Kidney epithelial cell (primary cell): Measurements from ENCODE around the gene CXCL14. TPM values are rescaled to one million over a fixed set of nuclear protein-coding genes. Genes with fewer than 3 reads are reported as not detected.

Experiments
- DNase-seq: peaks from one replicate; pipeline ENCODE4 v3.0.0-alpha.2; 2010; ENCODE audit warnings: low read depth
- H3K27me3 ChIP-seq: 2 replicates; pipeline ENCODE4 v1.6.0; 2011; ENCODE audit warnings: low read length; ENCODE audit not compliant: control insufficient read depth, insufficient read depth
- H3K36me3 ChIP-seq: 2 replicates; pipeline ENCODE4 v1.5.1; 2011; ENCODE audit warnings: low read length; ENCODE audit not compliant: control insufficient read depth, insufficient read depth
- H3K4me3 ChIP-seq: 2 replicates; pipeline ENCODE4 v1.5.1; 2011; ENCODE audit warnings: low read depth, mild to moderate bottlenecking, control low read depth, low read length
- CTCF ChIP-seq: IDR thresholded peaks from 2 replicates; pipeline ENCODE4 v1.5.1; 2011; ENCODE audit warnings: mild to moderate bottlenecking, moderate library complexity, low read length, control low read depth, inconsistent platforms; ENCODE audit not compliant: insufficient read depth, poor library complexity, severe bottlenecking
- total RNA-seq: library from RNA; depleted of rRNA; stranded (reverse); fragments of >200 nt; gene quantifications from 2 replicates; pipeline ENCODE4 v1.2.3, GENCODE V29; 2015

The CXCL14 gene
- total RNA-seq, 1 donor from 2014 or later: not detected

- DNase-seq: no peak
- TF ChIP-seq CTCF: no peak
- Histone ChIP-seq H3K4me3 (no peak overlapping the region), H3K27me3 (no peaks in the 10 kb centered on the region), H3K36me3 (no peaks in the 10 kb centered on the region)
Measured at GRCh38 chr5:135594416-135594960, 15.7 kb upstream of the CXCL14 start.

- no peak for TF ChIP-seq CTCF
- no peaks in the 10 kb centered on the region for H3K36me3 ChIP-seq
- H3K4me3 ChIP-seq: no peak overlapping the region
- H3K27me3 ChIP-seq: no peaks in the 10 kb centered on the region
- no peak for DNase-seq
Measured at GRCh38 chr5:135593886-135594285, 15.1 kb upstream of the CXCL14 start.

- TF ChIP-seq CTCF: no peak
- no peak overlapping the region for H3K4me3 ChIP-seq
- no peak for DNase-seq
- no peaks in the 10 kb centered on the region for H3K36me3 ChIP-seq
- H3K27me3 ChIP-seq: no peaks in the 10 kb centered on the region
Measured at GRCh38 chr5:135593141-135593540, 14.3 kb upstream of the CXCL14 start.

GRCh38 chr5:135592312-135593045, 13.7 kb upstream of the CXCL14 start:
- Histone ChIP-seq H3K4me3 (no peak overlapping the region), H3K27me3 (no peaks in the 10 kb centered on the region), H3K36me3 (no peaks in the 10 kb centered on the region)
- no peak for TF ChIP-seq CTCF
- DNase-seq: no peak

GRCh38 chr5:135591277-135591676, 12.5 kb upstream of the CXCL14 start:
- no peak for TF ChIP-seq CTCF
- Histone ChIP-seq H3K36me3 (no peaks in the 10 kb centered on the region), H3K4me3 (no peak overlapping the region), H3K27me3 (peaks cover 4% of the 10 kb centered on the region)
- no peak for DNase-seq

- H3K4me3 ChIP-seq: no peak overlapping the region
Measured at GRCh38 chr5:135589152-135589551, 10.4 kb upstream of the CXCL14 start.

More at GRCh38 chr5:135589152-135589551, 10.4 kb upstream of the CXCL14 start:
- DNase-seq: no peak
- TF ChIP-seq CTCF: no peak
- Histone ChIP-seq H3K27me3 (peaks cover 4% of the 10 kb centered on the region), H3K36me3 (no peaks in the 10 kb centered on the region)
